Stimulated activated naive CD8-positive, alpha-beta T cell treated with anti-CD3 and anti-CD28 coated beads, Interleukin-15, amount 100 ng/mL, for 72 hours (primary cell): ENCODE results near the gene PXN.
"Not testable (repeated sequence)": the region's sequence is repeated elsewhere in the genome, so short reads cannot be mapped to it uniquely, and the experiment has no call there.

Experiments
- ATAC-seq: fragments of 150-1000 bp; cut with Tn5 transposase; 2 replicates; pipeline ENCODE4 v1.10.0; 2021; ENCODE audit warnings: mild to moderate bottlenecking, moderate library complexity
- DNase-seq, 2 donors: peaks; one replicate each; pipeline ENCODE4 v3.0.0; 2021 to 2022
- H3K27ac Mint-ChIP-seq, 2 donors: one replicate each; pipeline ENCODE4 v1.8.0; 2022; ENCODE audit warnings: mild to moderate bottlenecking in 2 of 2, mixed read lengths in 2 of 2, moderate library complexity in 2 of 2
- H3K27me3 Mint-ChIP-seq: one replicate; pipeline ENCODE4 v1.8.0; 2022; ENCODE audit warnings: mixed read lengths
- H3K4me1 Mint-ChIP-seq: one replicate; pipeline ENCODE4 v1.8.0; 2022; ENCODE audit warnings: mild to moderate bottlenecking, mixed read lengths
- H3K4me3 Mint-ChIP-seq, 2 donors: one replicate each; pipeline ENCODE4 v1.8.0; 2022; ENCODE audit warnings: mild to moderate bottlenecking in 2 of 2, mixed read lengths in 2 of 2, moderate library complexity in 1 of 2
- H3K9me3 Mint-ChIP-seq, 2 donors: one replicate each; pipeline ENCODE4 v1.8.0; 2022; ENCODE audit warnings: mixed read lengths in 2 of 2

The PXN gene

DNA sequence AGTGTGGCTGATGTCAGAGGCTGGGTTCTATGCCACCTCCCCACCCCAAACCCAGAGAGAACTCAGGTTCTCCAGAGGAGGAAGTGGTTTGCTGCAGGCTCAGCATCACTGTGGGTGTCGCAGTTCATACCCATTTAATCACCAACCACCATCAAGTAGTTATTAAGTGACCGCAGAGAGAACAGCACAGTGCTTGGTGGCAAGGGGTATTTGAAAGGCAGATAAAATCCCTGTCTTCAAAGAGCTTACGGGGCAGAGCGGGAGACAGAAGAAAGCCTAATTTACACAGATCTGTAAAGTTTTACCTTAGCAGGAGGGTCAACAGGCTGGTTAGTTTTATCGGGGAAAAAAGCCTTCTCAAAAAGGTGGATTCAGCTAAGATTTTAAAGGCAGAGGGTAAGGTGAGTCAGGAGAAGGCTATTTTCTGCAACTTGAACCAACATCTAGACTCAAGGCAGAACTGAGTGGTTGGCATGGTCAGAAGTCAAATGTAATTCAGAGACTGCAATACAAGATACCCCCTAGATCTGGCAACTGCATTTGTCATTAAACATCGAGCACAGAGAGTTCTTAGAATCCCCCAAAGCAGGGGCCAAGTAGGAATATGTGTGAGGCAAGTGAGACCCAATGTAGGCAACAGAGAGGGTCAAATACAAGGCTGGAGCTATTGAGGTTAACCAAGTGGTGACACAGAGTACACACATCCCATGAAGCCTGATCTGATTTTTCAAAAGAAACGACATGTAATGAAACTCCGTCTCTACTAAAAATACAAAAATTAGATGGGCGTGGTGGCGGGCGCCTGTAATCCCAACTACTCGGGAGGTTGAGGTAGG lies 13.2 kb downstream of the PXN start:
- peak overlapping the region; percentile 76 to 80 for H3K4me3 Mint-ChIP-seq
- H3K27ac Mint-ChIP-seq: peak overlapping the region; percentile 64 to 91
- H3K4me1 Mint-ChIP-seq: peaks cover 87% of the 10 kb centered on the region
- DNase-seq (peak; percentile 68 to 86), ATAC-seq (peak; percentile 93)
- no peaks in the 10 kb centered on the region for H3K9me3 Mint-ChIP-seq
- no peaks in the 10 kb centered on the region for H3K27me3 Mint-ChIP-seq

DNA sequence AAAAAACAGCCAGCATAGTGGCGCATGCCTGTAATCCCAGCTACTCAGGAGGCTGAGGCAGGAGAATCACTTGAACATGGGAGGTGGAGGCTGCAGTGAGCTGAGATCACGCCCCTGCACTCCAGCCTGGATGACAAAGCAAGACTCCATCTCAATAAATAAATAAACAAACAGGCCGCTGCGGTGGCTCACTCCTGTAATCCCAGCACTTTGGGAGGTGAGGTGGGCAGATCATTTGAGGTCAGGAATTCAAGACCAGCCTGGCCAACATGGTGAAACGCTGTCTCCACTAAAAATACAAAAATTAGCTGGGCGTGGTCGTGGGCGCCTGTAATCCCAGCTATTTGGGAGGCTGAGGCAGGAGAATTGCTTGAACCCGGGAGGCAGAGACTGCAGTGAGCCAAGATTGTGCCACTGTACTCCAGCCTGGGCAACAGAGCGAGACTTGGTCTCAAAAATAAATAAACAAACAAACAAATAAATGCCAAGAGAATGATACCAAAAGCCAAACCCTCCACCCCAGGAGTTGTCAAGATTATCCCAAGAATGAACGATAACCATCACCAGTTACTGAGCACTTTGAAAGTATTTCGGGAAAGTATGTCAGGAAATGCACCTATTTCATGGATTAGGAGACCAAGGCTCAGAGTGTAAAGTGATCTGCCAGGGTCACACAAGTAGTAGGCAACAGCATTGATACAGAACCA lies 14.0 kb downstream of the PXN start:
- ATAC-seq, H3K27me3 Mint-ChIP-seq, H3K9me3 Mint-ChIP-seq, DNase-seq: not testable (repeated sequence)
- H3K4me3 Mint-ChIP-seq: peak overlapping the region; percentile 76 to 80
- peaks cover 84% of the 10 kb centered on the region for H3K4me1 Mint-ChIP-seq
- peak overlapping the region in 1 of 2 donors; percentile 64 for H3K27ac Mint-ChIP-seq

DNA sequence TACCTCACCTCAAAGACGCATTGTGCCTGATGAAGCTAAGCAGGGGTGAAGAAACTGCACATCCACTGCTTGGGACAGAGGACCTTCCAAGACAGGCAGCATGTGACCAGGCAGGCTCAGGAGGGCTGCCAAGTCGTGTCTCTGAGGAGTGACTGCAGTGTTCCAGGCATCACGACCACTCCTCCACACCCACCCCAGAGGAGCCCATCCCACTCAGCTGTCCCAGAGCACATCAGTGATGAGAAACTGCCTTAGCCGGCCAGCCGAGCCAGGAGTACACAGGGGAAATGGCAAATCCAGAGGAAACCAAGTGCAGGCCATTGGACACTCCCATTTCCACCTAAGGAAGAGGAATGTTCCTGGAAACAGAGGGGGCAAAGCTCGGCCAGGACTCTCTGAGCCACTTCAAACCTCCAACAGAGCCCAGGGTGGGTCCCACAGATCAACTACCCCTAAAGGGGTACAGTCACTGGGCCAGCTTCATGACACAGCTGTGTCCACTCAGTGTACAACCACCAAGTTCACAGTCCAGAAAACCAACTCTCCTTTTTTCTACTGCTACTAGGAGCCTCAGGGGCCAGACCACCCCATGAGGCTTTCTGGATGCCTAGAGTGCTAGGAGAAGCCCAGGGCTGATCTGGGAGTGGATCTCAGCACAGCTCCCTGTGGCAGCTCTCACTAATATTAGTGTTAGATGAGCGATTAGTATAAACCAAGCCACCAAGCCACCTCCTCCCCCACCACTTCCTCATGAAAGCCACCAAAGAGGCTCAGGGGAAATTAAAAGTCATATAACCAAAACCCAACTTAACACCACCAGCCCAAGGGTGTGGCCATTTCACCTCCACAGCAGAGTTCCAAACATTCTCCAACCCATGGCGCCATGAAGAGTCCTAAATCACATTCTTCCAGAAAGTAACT lies 15.4 kb downstream of the PXN start:
- Mint-ChIP-seq H3K9me3 (no peaks in the 10 kb centered on the region), H3K27ac (peak overlapping the region in 1 of 2 donors; percentile 88), H3K4me1 (peaks cover 76% of the 10 kb centered on the region), H3K4me3 (peak overlapping the region; percentile 73 to 74), H3K27me3 (no peaks in the 10 kb centered on the region)
- ATAC-seq (peak; percentile 42), DNase-seq (peak in 1 of 2 donors; percentile 59)

DNA sequence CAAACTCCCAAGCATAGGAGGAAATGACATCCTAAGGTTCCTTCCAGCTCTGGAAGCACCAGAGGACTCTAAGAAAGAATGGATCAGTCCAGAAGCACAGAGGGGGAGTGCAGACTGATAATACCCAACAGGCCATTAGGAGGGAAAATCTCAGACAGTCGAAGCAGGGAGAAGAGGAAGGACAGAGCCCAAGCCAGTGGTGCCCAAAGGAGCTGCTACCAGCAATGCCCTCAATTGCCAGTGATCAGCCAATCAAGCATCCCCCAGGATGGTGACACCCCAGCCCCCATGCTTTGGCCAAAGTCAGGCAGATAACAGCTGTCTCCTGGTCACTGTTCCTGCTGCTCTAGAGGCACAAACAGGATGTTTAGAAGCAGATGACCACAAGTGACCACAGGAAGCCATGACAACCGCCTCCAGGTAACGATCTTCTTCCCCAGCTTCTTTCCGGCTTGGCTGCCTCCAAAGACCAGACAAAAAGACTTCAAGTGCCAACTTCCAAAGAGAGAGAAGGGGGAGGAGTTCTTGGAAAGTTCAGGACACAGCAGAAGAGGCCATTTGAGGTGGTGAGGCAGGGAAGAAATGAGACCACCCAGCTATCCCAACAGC lies 16.2 kb downstream of the PXN start:
- Mint-ChIP-seq H3K27ac (no peak overlapping the region), H3K27me3 (no peaks in the 10 kb centered on the region), H3K4me1 (peaks cover 68% of the 10 kb centered on the region), H3K9me3 (no peaks in the 10 kb centered on the region), H3K4me3 (peak overlapping the region in 1 of 2 donors; percentile 34)
- no peak for ATAC-seq
- DNase-seq: no peak

DNA sequence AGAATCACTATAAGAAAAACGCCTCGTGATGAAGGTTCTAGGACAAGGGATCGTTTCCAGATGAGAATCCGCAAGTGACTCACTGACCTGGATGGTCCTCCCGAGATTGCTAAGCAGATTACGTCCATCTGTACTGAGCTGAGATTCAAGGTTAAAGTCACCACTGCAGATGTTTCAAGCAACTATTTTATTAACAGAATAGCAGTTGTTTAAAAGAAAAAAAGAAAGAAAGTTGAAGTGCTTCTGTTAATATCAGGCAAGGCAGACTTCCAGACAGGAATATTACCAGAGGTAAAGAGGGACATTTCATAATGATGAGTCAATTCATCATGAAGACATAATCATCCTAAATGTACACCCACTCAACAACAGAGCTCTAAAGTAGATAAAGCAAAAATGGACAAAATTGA lies 17.9 kb downstream of the PXN start:
- Mint-ChIP-seq H3K27ac (peak overlapping the region in 1 of 2 donors; percentile 80), H3K27me3 (no peaks in the 10 kb centered on the region), H3K4me3 (no peak overlapping the region), H3K4me1 (peaks cover 63% of the 10 kb centered on the region), H3K9me3 (no peaks in the 10 kb centered on the region)
- DNase-seq: no peak
- no peak for ATAC-seq

DNA sequence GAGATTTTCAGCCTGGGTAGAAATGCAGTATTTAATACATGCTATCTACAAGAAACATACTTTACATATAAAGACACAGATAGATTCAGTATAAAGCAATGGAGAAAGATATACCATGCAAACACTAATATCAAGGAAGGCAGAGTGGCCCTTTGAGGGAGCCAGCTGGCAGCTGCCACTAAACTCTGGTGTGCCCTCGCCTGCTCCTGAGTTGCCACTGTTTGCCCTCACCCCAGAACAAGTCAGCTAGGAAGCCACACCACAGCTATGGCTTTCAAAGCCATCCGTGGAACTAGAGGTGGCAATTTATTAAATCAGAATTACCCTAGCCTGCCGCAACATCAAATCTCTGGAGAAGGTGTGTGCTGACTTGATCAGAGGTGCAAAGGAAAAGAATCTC lies 18.3 kb downstream of the PXN start:
- H3K27me3 Mint-ChIP-seq: no peaks in the 10 kb centered on the region
- H3K27ac Mint-ChIP-seq: no peak overlapping the region
- no peaks in the 10 kb centered on the region for H3K9me3 Mint-ChIP-seq
- H3K4me1 Mint-ChIP-seq: peaks cover 63% of the 10 kb centered on the region
- ATAC-seq (no peak), DNase-seq (no peak)
- no peak overlapping the region for H3K4me3 Mint-ChIP-seq

DNA sequence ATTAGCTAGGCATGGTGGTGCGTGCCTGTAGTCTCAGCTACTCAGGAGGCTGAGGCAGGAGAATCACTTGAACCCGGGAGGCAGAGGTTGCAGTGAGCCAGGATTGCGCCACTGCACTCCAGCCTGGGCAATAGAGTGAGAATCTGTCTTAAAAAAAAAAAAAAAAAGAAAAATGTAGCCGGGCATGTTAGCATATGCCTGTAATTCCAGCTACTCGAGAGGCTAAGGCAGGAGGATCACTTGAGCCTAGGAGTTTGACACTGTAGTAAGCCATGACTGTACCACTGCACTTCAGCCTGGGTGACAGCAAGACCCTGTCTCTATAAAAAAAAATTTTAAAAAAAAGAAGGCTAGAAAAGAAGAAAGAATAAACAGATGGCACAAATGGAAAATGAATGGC lies 18.8 kb downstream of the PXN start:
- not testable (repeated sequence) for H3K4me3 Mint-ChIP-seq, H3K27ac Mint-ChIP-seq, DNase-seq

DNA sequence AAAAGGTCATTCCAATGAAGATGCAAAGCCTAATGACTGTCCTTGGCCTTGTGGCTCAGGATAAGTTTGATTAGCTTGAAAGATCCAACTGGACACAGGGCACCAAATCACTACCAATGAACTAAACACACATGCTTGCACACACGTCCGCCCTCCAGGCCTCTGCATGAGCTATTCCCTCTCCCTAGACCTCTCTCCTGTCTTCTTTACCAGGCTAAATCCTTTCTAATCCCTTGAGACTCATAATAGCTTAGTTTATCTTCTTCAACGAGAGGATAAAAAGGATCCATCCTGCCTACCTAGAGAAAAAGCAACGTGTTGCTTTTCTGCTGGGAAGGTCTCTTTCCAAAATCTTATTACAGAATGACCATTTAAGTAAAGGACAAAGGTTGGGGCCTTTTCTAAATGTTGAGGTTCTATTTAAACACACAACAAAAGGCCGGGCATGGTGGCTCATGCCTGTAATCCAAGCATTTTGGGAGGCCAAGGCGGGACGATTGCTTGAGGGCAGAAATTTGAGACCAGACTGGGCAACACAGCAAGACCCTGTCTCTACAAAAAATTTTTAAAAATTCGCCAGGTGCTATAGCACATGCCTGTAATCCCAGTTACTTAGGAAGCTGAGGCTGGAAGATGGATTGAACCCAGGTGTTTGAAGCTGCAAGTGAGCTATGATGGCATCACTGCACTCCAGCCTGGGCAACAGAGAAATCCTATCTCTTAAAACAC lies 22.4 kb downstream of the PXN start:
- no peak overlapping the region for H3K27ac Mint-ChIP-seq
- ATAC-seq (no peak), DNase-seq (no peak)
- no peak overlapping the region for H3K4me3 Mint-ChIP-seq
- H3K27me3 Mint-ChIP-seq: no peaks in the 10 kb centered on the region
- peaks cover 45% of the 10 kb centered on the region for H3K4me1 Mint-ChIP-seq
- no peaks in the 10 kb centered on the region for H3K9me3 Mint-ChIP-seq

More for the DNA sequence above, 18.8 kb downstream of the PXN start:
- peaks cover 60% of the 10 kb centered on the region for H3K4me1 Mint-ChIP-seq
- ATAC-seq, H3K9me3 Mint-ChIP-seq, H3K27me3 Mint-ChIP-seq: not testable (repeated sequence)

DNA sequence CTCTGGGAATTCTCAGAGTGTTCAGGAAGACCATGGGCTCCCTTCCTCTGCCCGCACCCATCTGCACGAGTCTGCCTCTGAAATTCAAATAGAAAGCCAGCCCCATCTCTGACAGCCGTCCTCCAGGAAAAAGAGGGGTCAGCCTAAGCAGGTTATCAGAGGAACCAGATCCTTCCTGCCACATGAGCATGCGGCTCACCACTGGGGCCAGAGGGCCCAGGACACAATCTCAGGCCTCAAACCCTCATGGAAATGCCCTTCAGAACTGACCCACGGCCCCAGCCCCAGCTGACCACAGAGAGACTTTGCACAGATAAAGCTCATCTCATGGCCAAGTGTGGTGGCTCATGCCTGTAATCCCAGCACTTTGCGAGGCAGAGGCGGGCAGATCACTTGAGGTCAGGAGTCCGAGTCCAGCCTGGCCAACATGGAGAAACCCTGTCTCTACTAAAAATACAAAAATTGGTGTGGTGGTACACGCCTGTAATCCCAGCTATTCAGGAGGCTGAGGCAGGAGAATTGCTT lies 23.2 kb downstream of the PXN start:
- Mint-ChIP-seq H3K27ac (no peak overlapping the region), H3K4me3 (no peak overlapping the region), H3K27me3 (no peaks in the 10 kb centered on the region), H3K9me3 (no peaks in the 10 kb centered on the region), H3K4me1 (peaks cover 45% of the 10 kb centered on the region)
- DNase-seq: no peak
- ATAC-seq: no peak

DNA sequence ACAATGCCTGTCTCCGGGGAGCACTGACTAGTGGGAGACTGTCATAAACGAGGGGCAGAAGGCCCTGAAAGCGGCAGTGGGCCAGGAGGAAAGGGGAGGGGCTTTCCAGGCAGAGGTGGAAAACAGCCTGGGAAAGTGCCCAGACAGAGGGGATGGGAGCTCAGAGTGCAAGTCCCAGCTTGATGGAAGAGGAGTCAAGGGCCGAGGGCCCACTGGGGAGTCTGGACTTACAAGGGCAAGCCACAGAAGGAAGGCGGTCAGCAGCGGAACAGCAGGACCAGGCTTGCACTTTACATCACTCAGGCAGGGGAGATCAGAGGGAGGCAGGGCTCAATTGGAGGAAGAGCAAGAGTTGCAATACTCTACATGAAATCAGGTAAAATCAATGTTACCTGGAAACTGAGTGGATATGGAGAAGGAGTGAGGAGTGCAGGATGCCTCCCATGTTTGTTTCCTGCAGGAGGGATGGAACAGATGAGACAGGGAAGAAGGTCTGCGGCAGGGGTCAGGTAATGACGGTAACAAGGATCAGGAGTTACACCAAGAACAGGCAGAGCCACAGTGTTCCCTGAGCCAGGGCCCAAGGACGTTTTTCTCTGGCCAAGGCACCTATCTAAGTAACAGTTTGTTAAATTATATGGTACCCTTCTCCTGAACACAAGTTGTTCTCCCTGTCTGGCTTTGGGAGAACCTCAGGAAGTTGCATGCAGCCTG lies 23.8 kb downstream of the PXN start:
- DNase-seq (no peak), ATAC-seq (no peak)
- no peaks in the 10 kb centered on the region for H3K9me3 Mint-ChIP-seq
- no peaks in the 10 kb centered on the region for H3K27me3 Mint-ChIP-seq
- peak overlapping the region; percentile 5 to 28 for H3K27ac Mint-ChIP-seq
- no peak overlapping the region for H3K4me3 Mint-ChIP-seq
- peaks cover 44% of the 10 kb centered on the region for H3K4me1 Mint-ChIP-seq

DNA sequence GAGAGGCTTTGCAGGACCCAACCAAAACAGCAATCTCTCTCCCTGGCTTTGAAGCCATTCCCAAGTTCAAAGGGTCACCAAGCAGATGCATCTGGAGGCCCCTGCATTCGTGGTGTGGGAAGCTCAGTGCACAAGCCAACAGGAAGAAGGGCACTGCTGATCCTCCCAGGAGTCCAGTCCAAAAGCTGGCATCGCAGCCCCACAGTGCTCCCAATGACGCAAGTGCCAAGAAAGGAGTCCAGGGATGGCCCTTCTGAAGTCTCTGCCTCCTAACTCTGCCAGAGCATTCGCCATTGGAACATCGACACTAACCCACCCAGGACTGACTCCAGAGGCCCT lies 25.1 kb downstream of the PXN start:
- Mint-ChIP-seq H3K27ac (peak overlapping the region in 1 of 2 donors; percentile 35), H3K27me3 (no peaks in the 10 kb centered on the region), H3K4me1 (peaks cover 53% of the 10 kb centered on the region), H3K9me3 (no peaks in the 10 kb centered on the region), H3K4me3 (no peak overlapping the region)
- no peak for ATAC-seq
- DNase-seq: no peak

DNA sequence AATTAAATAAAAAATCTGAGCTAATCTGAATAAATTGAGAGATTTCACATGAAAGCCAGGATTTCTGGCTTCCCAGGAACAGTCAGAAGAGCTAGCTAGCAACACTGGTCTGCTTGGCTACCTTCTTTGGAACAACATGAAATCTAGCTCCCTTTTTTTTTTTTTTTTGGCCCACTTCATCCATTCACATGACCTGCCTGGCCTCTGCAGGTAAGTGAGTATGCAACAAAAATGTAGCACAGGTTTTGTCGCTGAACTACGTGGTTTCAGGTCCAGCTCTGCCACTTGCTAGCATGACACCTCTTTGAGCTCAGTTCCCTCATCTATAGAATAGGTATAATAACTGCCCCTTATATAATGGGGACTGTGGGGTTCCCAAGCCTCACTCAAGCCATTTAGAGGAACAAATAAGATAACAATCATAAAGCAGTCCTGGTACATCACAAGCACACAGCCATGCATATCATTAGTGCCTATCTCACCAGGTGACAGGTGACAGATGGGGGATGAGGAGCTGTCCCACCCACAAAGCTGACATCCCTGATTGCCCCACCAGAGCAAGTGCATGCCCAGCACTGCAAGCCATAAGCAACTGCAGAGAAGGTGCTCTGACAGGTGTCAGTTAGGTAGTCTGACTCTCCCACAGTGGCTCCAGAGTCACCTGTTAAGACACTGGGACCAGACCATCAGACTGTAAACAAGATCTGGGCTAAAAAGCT lies 25.6 kb downstream of the PXN start:
- Mint-ChIP-seq H3K27me3 (no peaks in the 10 kb centered on the region), H3K27ac (no peak overlapping the region), H3K4me3 (no peak overlapping the region), H3K9me3 (no peaks in the 10 kb centered on the region), H3K4me1 (peaks cover 58% of the 10 kb centered on the region)
- DNase-seq (no peak), ATAC-seq (no peak)

DNA sequence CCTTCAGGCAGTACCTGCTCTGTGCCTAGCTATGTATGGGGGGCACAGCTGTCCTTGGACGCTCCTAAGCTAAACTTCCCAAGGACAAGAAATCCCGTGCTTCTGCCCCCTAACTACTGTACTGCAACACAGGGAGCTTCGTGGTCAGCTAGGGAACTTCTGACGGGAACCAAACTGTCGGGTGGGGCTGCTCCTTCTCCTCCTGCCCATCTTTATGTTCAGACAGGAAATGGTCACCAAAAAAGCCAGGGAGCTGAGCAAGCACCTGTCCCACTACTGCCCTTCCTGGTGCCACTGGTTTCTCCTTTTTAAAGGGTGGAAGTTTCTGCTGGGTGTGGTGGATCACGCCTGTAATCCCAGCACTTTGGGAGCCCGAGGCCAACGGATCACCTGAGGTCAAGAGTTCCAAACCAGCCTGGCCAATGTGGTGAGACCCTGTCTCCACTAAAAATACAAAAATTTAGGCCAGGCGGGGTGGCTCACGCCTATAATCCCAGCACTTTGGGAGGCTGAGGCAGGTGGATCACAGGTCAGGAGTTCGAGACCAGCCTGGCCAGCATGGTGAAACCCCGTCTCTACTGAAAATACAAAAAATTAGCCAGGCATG lies 26.6 kb downstream of the PXN start:
- Mint-ChIP-seq H3K27ac (no peak overlapping the region), H3K4me3 (no peak overlapping the region), H3K4me1 (peaks cover 67% of the 10 kb centered on the region), H3K27me3 (no peaks in the 10 kb centered on the region), H3K9me3 (no peaks in the 10 kb centered on the region)
- ATAC-seq: no peak
- DNase-seq: no peak
